Muscle of leg (tissue), 11 donors: ENCODE results near the gene BMP2. TPM values are rescaled to one million over a fixed set of nuclear protein-coding genes. Genes with fewer than 3 reads are reported as not detected.

Source experiments
- DNase-seq: peaks from one replicate; pipeline ENCODE4 v3.0.0; 2013
- H3K27ac ChIP-seq: one replicate; pipeline ENCODE4 v1.5.1; 2013; ENCODE audit warnings: mild to moderate bottlenecking, low read length, control low read depth
- H3K27me3 ChIP-seq: one replicate; pipeline ENCODE4 v1.6.1; 2013; ENCODE audit warnings: low read length; ENCODE audit not compliant: control insufficient read depth, insufficient read depth
- H3K36me3 ChIP-seq: one replicate; pipeline ENCODE4 v1.6.1; 2013; ENCODE audit warnings: low read length; ENCODE audit not compliant: control insufficient read depth, insufficient read depth
- H3K4me1 ChIP-seq: one replicate; pipeline ENCODE4 v1.6.1; 2013; ENCODE audit warnings: low read length; ENCODE audit not compliant: control insufficient read depth, insufficient read depth
- H3K4me3 ChIP-seq: one replicate; pipeline ENCODE4 v1.5.1; 2013; ENCODE audit warnings: low read length, control low read depth
- H3K9me3 ChIP-seq: replicated peaks from 2 replicates; pipeline ENCODE4 v1.6.1; 2013; ENCODE audit warnings: low read depth, low read length; ENCODE audit not compliant: control insufficient read depth
- WGBS: methylation state at CpG from one replicate; pipeline ENCODE4 v1.1.5; 2013; ENCODE audit warnings: missing lambda C conversion rate; ENCODE audit not compliant: insufficient coverage; 5-methylcytosine and 5-hydroxymethylcytosine counted together
- polyA plus RNA-seq, 8 donors: library from polyadenylated mRNA; unstranded; fragments of 120-200 nt; gene quantifications; one replicate each; pipeline versions ENCODE4 v1.2.1 to v1.2.3, GENCODE V29; 2013; ENCODE audit warnings: inconsistent platforms in 1 of 8, low replicate concordance in 1 of 8; ENCODE audit not compliant: insufficient read length in 8 of 8, insufficient read depth in 1 of 8
- total RNA-seq: library from RNA; stranded (reverse); fragments of 120-200 nt; gene quantifications from one replicate; pipeline ENCODE4 v1.2.4, GENCODE V29; 2013

The BMP2 gene
- total and polyA plus RNA-seq, 9 donors, result 1.1 to 6.2 (median 1.9) TPM

- Histone ChIP-seq H3K4me1 (peaks cover 8% of the 10 kb centered on the region), H3K4me3 (peak overlapping the region; percentile 30), H3K9me3 (no peaks in the 10 kb centered on the region), H3K27ac (no peak overlapping the region), H3K36me3 (no peaks in the 10 kb centered on the region), H3K27me3 (peaks cover 37% of the 10 kb centered on the region)
- no peak for DNase-seq
- WGBS, result under 1% methylated on average over 22 of the region's 26 CpGs
Measured at GRCh38 chr20:6767126-6767535, 355 bp upstream of the BMP2 start.

- 0% methylated on average over 41 of the region's 70 CpGs for WGBS
- Histone ChIP-seq H3K27me3 (peaks cover 37% of the 10 kb centered on the region), H3K9me3 (no peaks in the 10 kb centered on the region), H3K27ac (peak overlapping the region; percentile 31), H3K4me1 (peaks cover 8% of the 10 kb centered on the region), H3K4me3 (peak overlapping the region; percentile 67), H3K36me3 (no peaks in the 10 kb centered on the region)
- DNase-seq, result peak; percentile 65
Measured at GRCh38 chr20:6768228-6769140, 998 bp downstream of the BMP2 start.

GRCh38 chr20:6769903-6770785, 2.7 kb downstream of the BMP2 start:
- Histone ChIP-seq H3K27ac (no peak overlapping the region), H3K4me1 (peaks cover 8% of the 10 kb centered on the region), H3K4me3 (peak overlapping the region; percentile 67), H3K36me3 (no peaks in the 10 kb centered on the region), H3K27me3 (peaks cover 37% of the 10 kb centered on the region), H3K9me3 (no peaks in the 10 kb centered on the region)
- peak; percentile 57 for DNase-seq
- under 1% methylated on average over 53 of the region's 55 CpGs for WGBS

GRCh38 chr20:6770786-6771100, 3.3 kb downstream of the BMP2 start:
- no peaks in the 10 kb centered on the region for H3K36me3 ChIP-seq
- peaks cover 37% of the 10 kb centered on the region for H3K27me3 ChIP-seq
- no peak for DNase-seq
- peaks cover 8% of the 10 kb centered on the region for H3K4me1 ChIP-seq
- H3K9me3 ChIP-seq, result no peaks in the 10 kb centered on the region
- WGBS, result 7% methylated on average over 2 of the region's 3 CpGs
- H3K27ac ChIP-seq, result no peak overlapping the region
- peak overlapping the region; percentile 67 for H3K4me3 ChIP-seq

GRCh38 chr20:6780433-6781190, 13.1 kb downstream of the BMP2 start:
- H3K4me1 ChIP-seq, result no peaks in the 10 kb centered on the region
- H3K27ac ChIP-seq, result no peak overlapping the region
- H3K4me3 ChIP-seq, result no peak overlapping the region
- H3K27me3 ChIP-seq, result no peaks in the 10 kb centered on the region
- DNase-seq, result peak; percentile 32
- no peaks in the 10 kb centered on the region for H3K36me3 ChIP-seq
- no peaks in the 10 kb centered on the region for H3K9me3 ChIP-seq
- WGBS, result 56% methylated on average over 3 of the region's 5 CpGs

GRCh38 chr20:6783752-6784151, 16.3 kb downstream of the BMP2 start:
- H3K4me3 ChIP-seq, result no peak overlapping the region
- H3K27me3 ChIP-seq, result no peaks in the 10 kb centered on the region
- peak overlapping the region; percentile 20 for H3K27ac ChIP-seq
- WGBS, result 33% methylated on average over 1 of the region's 5 CpGs
- no peaks in the 10 kb centered on the region for H3K9me3 ChIP-seq
- DNase-seq, result peak; percentile 26
- H3K4me1 ChIP-seq, result no peaks in the 10 kb centered on the region
- H3K36me3 ChIP-seq, result no peaks in the 10 kb centered on the region

GRCh38 chr20:6784210-6784631, 16.7 kb downstream of the BMP2 start:
- peak; percentile 81 for DNase-seq
- no peaks in the 10 kb centered on the region for H3K27me3 ChIP-seq
- no peak overlapping the region for H3K4me3 ChIP-seq
- no peaks in the 10 kb centered on the region for H3K9me3 ChIP-seq
- H3K27ac ChIP-seq, result peak overlapping the region; percentile 20
- WGBS, result no CpG with 5 or more reads among the region's 5 CpGs
- H3K36me3 ChIP-seq, result no peaks in the 10 kb centered on the region
- no peaks in the 10 kb centered on the region for H3K4me1 ChIP-seq

- H3K27me3 ChIP-seq, result no peaks in the 10 kb centered on the region
- WGBS, result 67% methylated on average over 1 of the region's 3 CpGs
- DNase-seq, result no peak
- H3K4me3 ChIP-seq, result no peak overlapping the region
- H3K9me3 ChIP-seq, result no peaks in the 10 kb centered on the region
- H3K4me1 ChIP-seq, result no peaks in the 10 kb centered on the region
- H3K36me3 ChIP-seq, result no peaks in the 10 kb centered on the region
- H3K27ac ChIP-seq, result peak overlapping the region; percentile 13
Measured at GRCh38 chr20:6784767-6785166, 17.3 kb downstream of the BMP2 start.

- Histone ChIP-seq H3K36me3 (no peaks in the 10 kb centered on the region), H3K9me3 (no peaks in the 10 kb centered on the region), H3K4me1 (no peaks in the 10 kb centered on the region), H3K27ac (no peak overlapping the region), H3K4me3 (no peak overlapping the region), H3K27me3 (no peaks in the 10 kb centered on the region)
- WGBS, result 67% methylated on average over 1 of the region's 2 CpGs
- DNase-seq, result no peak
Measured at GRCh38 chr20:6786548-6786947, 19.1 kb downstream of the BMP2 start.
